Measurements from ENCODE around the gene ARID3A.

The ARID3A gene

DNA sequence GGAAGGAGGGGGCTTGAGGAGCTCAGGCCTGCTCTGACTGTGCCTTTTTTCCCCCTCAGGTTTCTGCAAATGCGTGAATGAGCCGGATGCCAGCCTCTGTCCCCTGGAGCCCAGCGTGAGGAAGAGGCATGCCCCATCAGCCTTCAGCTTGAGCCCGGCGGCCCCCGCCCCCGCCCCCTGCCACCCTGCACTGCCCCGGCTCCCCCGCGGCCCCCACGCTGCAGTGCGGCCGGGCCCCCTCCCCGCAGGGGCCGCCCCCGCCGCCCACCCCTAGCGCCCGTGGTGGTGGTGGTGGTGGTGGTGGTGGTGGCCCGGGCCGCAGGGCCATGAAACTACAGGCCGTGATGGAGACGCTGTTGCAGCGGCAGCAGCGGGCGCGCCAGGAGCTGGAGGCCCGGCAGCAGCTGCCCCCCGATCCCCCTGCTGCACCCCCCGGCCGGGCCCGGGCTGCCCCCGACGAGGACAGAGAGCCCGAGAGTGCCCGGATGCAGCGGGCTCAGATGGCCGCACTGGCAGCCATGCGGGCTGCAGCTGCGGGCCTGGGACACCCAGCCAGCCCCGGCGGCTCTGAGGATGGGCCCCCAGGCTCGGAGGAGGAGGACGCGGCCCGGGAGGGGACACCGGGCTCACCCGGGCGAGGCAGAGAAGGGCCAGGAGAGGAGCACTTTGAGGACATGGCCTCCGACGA is 3.5 kb downstream of the ARID3A start:
- no peak for DNase-seq (ENCODE audit: low read depth in 2 of 3, low spot score in 1 of 3)

DNA sequence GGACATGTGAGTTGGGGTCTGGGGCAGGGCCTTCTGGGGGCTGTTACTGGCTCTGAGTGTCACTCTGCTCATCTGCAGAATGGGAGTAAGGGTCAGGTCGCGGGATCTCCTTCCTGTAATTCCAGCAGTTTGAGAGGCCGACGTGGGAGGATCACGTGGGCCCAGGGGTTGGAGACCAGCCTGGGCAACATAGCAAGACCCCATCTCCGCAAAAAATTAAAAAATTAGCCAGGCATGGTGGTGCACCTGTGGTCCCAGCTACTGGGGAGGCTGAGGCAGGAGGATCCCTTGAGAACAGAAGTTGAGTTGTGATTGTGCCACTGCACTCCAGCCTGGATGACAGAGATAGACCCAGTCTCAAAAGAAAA is 4.0 kb downstream of the ARID3A start:
- no peak for DNase-seq (ENCODE audit: low read depth in 2 of 3, low spot score in 1 of 3)

DNA sequence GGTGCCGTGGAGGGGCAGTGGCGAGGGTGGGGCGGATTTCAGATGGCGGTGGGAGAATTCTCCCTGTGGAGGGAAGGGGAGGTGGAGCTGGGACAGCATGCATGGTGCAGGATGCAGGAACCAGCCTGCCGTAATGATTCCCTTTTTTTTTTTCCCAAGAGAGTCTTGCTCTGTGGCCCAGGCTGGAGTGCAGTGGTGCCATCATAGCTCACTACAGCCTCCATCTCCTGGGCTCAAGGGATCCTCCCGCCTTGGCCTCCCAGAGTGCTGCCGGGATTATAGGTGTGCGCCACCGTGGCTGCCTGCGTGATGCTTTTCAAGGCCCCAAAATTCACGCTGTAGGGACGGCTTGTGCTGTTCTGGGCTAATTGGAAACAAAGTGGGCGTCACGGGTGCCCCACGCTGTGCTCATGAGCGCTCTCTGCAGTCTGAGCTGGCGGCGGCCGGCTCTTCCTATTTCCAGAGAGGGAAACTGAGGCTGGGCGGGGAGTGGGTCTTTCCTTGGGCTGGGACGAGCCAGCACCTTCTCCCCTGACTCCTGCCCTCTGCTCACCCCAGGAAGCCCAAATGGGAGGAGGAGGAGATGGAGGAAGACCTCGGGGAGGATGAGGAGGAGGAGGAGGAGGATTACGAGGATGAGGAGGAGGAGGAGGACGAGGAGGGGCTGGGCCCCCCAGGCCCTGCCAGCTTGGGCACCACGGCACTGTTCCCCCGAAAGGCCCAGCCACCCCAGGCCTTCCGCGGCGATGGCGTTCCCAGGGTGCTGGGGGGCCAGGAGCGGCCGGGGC is 6.2 kb downstream of the ARID3A start:
- no peak for DNase-seq (ENCODE audit: low read depth in 2 of 3, low spot score in 1 of 3)

DNA sequence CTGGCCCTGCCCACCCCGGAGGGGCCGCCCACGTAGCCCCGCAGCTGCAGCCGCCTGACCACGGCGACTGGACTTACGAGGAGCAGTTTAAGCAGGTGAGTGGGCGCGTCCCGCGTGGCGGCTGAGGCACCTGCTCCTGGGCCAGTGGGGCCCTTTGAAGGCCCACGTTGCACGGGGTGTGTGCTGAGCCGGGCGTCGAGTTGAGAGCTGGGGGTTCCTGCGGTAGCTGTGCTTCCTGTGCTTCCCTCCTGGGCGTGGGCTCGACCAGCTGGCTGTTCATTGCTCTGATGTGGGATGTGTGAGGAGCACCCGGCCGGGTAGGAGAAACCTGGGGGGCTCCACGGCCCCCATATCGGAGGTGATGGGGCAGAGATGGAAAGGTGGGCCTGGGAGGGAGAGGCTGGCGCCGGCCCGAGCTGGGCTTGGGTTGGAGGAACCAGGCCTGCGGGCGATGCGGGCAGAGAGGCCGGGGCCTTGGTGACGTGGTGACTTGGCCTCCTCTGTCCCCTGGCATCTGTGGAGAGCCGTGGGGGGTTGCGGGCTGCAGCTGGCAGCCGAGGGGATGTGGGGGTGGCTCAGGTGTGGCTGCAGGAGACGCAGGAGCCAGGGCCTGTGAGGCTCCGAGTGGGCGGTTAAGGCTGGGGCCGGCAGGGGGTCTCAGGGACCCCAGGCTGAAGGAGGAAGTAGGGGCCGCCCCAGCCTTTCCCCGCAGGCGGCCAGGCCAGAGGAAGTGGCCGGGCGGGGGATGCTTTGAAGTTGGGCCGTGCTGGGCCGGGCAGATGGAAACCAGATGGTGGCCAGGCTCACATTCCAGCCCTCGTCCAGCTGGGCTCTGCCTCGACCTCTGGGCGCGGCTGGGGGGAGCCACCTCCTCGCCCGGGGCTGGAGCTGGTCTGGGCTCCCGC is 7.1 kb downstream of the ARID3A start:
- no peak for DNase-seq (ENCODE audit: low read depth in 2 of 3, low spot score in 1 of 3)

DNA sequence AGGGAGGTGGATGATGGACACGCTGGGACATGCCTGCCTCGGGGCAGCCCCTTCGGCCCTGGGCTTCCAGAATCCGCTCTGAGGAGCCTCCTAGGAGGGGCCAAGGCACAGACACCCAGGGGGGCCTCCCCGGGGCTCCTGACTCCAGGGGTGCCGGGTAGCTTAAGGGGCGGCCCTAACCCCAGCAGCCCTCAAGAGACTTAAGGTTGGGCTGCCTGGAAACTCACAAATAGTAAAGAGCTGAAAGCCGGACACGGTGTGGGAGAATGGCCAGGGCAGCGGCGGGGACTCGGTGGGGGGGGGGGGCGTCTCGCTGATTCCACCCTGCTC is 7.7 kb downstream of the ARID3A start:
- no peak for DNase-seq (ENCODE audit: low read depth in 2 of 3, low spot score in 1 of 3)

DNA sequence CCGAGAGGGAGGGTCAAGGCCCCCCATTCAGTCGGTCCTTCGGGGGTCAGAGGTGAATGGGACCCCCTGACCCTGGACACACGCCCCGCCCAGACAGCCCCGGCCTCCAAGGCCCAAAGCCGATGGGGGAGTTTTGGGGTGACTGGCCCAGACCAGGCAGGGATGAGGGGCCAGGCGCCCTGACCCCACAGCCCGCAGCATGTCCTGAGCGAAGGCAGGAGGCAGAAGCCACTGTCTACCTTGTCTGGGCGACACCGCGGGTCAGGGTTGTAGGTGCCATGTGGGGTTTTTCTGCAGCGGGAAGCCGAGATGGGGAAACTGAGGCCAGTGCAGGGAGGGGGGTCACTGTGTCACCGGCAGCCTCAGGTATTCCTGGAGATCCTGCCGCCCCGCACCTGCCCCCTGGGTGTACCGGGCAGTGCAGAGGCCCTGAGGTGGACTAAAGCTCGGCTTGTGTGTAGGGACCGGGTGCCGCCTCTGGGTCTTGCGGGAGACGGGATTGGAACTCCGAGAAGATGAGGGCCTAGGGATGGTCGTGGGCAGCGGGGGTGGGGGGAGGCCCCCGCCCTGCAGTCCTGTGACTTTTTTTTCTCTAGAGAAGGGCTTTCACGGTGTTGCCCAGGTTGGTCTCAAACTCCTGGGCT is 8.5 kb downstream of the ARID3A start:
- DNase-seq (ENCODE audit: low read depth in 2 of 3, low spot score in 1 of 3), result no peak

DNA sequence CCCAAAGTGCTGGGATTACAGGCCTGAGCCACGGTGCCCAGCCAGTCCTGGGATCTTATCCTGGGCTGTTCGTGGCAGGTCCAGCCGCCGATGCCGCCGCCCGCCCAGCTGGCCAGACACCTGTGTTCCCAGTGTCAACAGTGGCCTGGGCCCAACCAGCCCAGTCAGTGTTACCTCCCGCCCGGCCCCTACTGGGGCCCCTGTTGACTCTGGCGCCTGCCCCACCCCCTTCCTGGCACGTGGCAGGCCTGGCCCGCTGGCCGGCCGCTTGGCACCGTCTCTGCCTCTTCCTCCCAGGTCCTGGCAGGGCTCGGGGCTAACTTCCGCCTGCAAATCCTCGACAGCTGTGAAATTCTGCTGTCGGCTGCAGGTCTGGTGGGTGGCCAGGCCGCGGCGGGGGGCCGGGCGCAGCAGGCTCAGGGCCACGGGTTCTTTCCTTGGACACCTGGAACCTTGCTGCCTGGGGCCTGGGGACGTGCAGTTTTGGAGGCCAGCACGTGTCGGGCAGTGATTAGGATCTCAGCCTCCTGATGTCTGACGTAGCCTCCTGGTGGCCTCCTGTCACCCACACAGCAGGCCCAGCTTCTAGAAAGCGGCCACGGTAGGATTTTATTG is 9.1 kb downstream of the ARID3A start:
- DNase-seq (ENCODE audit: low read depth in 2 of 3, low spot score in 1 of 3), result no peak

DNA sequence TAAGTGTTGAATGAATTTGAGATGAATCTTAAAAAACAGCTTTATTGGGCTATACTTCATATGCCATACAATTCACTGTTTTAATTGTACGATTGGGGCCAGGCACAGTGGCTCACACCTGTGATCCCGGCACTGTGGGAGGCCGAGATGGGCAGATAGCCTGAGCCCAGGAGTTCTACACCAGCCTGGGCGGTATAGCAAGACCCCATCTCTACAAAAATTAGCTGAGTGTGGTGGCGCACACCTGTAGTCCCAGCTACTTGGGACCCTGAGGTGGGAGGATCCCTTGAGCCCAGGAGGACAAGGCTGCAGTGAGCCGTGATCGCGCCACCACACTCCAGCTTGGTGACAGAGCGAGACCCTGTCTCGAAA is 10.3 kb downstream of the ARID3A start:
- no peak for DNase-seq (ENCODE audit: low read depth in 2 of 3, low spot score in 1 of 3)

DNA sequence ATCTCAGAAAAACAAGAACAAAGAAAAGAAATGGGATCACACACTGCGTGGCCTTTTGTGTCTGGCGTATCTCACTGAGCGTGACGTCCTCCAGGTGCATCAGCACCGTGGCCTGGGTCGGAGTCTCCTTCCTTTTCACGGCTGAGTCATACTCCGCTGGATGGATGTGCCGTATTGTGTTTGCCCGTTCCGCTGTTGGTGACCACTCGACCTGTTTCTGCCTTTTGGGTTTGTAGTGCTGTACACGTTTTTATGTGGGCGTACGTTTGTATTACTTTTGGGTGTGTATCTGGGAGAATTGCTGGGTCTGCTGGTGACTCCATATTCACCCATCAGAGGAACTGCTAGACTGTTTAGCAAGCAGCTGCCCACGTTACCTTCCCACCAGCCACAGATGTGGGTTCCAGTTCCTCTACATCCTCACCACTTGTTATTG is 11.4 kb downstream of the ARID3A start:
- DNase-seq (ENCODE audit: low read depth in 2 of 3, low spot score in 1 of 3), result no peak

DNA sequence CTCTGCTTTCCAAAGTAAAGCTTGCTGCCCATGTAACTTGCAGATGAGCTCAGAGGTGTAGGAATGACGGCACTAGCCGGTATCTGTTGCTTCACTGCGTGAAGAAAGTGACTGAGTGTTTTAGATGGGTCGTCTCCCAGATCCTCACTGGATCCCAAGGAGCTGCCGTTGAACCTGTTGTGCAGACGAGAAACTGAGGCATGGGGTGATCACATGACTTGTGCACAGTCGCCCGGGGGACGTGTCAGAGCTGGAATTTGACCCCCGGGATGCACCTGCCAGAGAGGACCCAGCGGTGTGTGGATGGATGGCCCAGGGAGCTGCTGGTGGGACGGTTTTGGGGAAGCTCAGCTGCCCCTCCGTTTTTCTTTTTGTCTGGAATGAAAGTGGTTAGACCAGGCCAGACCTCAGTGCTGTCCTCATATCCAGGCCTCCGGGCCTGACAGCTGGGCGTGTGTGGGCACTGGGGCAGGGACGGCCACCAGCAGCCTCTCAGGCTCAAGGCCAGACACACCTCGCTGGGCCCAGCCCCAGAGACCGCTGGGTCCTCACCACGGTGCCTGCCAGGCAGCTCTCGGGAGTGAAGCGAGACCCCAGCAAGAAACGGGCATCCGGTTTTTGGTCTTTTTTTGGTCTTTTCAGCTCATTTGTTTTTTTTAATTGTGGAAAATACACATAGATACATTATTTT is 12.5 kb downstream of the ARID3A start:
- no peak for DNase-seq (ENCODE audit: low read depth in 2 of 3, low spot score in 1 of 3)

DNA sequence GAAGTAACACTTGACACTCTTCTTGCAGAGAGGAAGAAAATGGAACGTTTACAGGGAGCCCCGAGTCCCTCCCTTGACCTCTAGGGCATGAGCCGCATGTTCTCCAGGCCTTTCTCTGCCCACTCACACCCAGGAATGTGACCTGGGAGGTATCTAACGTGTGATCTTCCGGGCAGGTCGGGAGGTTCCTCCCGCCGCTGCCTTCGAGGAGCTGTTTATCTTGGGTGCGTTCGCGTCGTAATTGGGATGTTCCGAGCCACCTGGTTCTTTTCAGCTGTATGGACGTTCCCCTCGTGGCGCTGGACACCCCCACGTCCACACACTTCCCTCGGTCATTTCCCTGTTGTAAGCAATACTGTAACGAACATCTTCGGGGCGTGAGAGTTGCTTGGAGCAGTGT is 13.6 kb downstream of the ARID3A start:
- no peak for DNase-seq (ENCODE audit: low read depth in 2 of 3, low spot score in 1 of 3)

DNA sequence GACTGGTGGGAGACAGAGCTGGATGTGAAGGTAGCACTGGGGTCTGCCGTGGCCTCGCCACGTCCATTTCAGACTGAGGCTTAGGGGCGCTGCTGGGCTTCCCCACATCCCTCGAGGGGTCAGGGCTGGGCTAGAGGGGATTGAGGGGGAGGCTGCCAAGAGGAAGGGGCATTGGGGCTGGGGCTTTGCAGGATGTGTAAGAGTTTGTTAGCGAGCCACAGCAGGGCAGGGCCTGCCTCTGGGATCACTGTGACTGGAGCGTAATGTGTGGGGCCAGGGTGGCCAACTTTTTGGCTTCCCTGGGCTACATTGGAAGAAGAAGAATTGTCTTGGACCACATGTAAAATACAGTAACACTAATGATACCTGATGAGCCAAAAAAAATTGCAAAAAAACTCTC is 14.1 kb downstream of the ARID3A start:
- DNase-seq (ENCODE audit: low read depth in 2 of 3, low spot score in 1 of 3), result no peak

DNA sequence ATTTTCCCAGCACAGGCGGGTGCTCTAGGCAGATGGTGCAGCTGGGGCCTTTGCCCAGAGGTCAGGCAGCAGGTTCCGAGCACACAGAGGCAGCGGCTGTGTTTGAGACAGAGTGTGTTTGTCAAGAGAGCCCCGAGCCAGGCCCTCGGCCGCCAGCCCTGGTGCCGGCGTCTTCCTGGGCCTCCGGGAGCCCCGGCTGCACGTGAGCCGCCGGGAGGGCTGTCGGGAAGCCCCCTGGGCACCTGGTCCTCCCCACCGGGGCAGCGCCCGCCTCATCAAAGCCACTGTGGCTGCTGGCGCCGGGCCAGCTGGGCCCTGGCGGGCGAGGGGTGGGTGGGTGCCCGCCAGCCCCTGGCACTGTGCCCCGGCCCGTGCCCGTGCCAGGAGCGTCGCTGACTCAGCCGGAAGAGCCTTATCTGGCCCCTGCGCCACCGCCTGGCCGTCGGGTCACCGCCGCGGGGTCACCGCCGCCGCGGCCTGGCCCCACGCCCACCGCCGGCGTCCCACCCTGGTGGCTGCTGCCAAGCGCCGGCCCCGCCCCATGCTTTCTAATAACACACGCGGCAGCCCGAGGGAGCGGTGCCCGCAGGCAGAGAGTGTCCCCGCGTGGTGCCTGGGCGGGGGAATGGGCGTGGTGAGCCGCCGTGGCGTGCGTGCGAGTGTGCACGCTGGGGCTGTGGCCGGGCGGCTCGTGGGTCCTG is 14.9 kb downstream of the ARID3A start:
- peak in 1 of 3 donors; percentile 51 for DNase-seq (ENCODE audit: low read depth in 2 of 3, low spot score in 1 of 3)

DNA sequence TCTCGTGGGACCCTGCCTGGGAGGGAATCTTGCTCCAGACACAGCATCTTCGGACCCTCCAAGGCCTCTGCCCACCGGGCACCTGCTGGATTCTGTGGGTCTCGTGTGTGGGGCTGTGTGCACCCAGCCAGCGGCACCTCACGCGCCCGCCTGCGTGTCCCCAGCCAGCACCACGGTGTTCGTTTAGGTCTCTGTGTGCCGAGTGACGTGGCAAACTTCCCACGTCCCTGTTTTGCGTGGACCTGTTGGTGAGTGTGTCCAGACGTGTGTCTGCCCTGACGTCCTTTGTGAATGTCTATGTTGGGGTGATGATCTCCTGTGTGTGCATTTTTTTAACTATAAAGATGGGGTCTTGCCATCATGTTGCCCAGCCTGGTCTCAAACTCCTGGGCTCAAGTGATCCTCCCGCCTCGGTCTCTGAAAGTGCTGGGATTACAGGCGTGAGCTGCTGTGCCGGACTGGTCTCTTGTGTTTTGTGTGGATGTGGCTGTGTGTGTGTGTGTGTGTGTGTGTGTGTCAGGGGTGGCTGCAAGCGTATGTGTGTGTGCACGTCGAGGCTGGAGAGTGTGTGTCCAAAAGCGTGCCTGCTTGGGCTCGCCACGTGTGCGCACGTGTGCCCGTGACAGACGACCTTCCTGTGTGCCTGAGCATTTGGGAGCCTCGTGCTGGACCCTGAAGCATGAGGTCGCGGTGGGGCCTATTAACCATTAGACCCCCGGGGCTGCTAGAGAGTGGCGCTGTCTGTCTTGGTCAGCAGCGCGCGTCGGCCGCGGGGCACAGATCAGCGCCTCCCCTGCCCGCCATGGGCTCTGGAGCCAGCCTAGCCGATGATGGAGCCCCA is 15.7 kb downstream of the ARID3A start:
- no peak for DNase-seq (ENCODE audit: low read depth in 2 of 3, low spot score in 1 of 3)

DNA sequence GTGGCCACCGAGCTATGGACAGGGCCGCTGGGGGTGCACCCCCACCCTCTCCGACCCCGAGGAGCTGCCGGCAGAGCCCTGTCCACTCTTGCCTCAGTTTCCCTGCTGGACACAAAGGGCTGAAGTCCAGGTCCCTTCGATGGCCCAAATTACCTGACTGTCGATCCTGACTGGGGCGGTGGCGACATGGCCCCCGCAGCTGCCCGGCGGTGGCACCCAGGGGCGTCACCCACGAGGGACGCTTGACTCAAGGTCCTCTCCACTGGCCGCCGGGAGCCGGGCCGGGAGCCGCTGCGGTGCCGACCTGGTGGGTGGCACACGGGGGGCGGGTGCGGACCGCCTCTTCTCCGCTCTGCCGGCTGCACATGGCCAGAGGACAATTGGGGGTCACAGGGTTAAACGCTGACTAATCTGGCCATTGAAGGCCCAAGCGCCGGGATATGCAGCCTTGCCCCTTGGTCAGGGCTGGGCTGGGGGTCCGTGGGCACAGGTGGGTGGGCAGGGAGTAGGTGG is 16.4 kb downstream of the ARID3A start:
- no peak for DNase-seq (ENCODE audit: low read depth in 2 of 3, low spot score in 1 of 3)

DNA sequence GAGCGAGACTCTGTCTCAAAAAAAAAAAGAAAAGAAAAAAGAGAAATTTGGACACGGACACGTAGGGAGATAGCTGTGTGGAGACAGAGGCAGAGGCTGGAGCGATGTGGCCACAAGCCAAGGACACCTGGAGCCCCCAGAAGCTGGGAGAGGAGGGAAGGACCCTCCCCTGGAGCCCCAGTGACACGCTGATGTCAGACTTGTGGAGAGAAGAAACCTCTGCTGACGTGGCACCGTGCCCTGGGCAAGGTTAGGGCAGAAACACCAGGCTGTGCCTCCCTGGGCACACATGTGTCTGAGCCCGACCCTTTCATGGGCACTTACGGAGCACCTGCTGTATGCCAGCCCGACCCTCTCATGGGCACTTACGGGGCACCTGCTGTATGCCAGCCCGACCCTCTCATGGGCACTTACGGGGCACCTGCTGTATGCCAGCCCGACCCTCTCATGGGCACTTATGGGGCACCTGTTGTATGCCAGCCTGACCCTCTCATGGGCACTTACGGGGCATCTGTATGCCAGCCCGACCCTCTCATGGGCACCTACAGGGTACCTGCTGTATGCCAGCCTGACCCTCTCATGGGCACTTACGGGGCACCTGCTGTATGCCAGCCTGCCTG is 17.8 kb downstream of the ARID3A start:
- no peak for DNase-seq (ENCODE audit: low read depth in 2 of 3, low spot score in 1 of 3)

DNA sequence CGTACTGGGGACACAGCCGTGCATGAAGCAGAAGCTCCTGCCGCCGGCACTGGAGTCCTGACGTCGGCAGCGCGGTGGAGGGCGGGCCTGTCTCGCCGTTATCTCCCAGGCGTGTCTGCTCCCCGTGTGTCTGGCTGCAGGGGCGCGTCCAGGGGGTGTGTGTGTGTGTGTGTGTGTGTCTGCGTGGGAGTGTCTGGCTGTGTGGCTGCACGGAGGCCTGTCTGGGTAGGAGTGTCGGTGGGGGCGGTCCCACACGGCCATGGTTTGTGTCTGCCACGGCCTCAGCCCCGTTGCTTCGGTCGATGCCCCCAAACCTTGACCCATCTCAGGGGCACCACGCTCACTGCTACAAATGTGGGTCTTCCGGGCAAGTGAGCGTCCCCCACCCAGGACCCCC is 18.3 kb downstream of the ARID3A start:
- DNase-seq (ENCODE audit: low read depth in 2 of 3, low spot score in 1 of 3), result no peak

DNA sequence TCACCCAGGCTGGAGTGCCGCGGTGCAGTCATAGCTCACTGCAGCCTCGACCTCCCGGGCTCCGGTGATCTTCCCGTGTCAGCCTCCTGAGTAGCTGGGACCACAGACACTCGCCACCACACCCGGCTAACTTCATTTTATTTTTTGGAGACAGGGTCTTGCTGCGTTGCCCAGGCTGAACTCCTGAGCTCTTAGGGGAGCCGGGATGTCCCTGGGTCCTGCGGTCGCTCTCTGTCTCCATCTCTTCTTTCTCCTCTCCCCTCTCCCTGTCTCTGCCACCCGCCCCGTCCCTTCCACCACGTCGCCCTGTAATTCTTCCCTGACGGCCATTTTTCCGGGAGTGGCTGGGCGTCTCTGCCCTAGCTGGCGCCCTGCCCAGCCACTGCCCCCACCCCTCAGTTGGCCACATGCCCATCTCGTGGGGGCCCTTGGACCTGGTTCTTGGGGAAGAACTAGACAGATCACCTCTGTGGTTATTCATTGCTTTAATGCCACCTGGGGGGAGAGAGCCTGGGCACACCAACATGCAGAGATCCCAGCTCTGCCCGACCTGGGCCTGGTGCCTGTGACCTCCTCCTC is 18.9 kb downstream of the ARID3A start:
- no peak for DNase-seq (ENCODE audit: low read depth in 2 of 3, low spot score in 1 of 3)
